LNCAP (cell line): ENCODE results near the gene SLC52A1.

Source experiments
- TF ChIP-seq, protein P1 (sequence below): fragments of 450-650 bp; IDR thresholded peaks from 2 replicates; pipeline ENCODE4 v1.5.1; 2017; ENCODE audit warnings: mild to moderate bottlenecking

Gene SLC52A1

DNA sequence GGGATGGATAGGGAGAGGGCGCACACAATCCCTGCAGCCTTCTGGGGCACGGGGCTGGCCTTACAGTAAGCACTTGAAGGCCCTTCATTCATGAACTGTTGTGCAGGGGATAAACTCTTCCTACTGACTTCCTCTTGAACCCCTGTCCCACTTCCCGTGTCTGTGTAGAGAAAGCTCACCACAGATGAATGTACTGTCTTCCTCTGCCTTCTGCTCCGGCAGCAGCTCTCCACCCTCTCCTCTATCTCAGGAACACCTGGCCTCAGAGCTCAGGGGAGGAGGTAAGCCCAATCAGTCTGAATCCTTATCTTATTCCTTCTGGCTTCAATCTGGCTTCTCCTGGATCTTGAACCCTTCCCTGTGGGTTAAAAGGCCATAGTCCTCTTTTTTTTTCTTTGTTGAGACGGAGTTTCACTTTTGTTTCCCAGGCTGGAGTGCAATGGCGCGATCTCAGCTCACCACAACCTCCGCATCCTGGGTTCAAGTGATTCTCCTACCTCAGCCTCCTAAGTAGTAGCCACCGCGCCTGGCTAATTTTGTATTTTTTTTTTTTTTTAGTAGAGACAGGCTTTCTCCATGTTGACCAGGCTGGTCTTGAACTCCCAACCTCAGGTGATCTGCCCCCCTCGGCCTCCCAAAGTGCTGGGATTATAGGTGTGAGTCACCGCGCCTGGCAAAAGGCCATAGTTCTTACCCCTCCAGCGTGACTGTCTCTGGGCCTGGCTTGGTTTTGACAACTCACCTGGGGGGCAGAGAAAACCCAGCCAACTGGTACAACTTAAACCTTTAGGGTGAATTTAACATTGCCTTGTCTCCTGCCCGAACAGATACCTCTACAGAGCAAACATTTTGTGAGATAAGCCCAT lies 7.2 kb upstream of the SLC52A1 start:
- TF ChIP-seq, protein P1, sequence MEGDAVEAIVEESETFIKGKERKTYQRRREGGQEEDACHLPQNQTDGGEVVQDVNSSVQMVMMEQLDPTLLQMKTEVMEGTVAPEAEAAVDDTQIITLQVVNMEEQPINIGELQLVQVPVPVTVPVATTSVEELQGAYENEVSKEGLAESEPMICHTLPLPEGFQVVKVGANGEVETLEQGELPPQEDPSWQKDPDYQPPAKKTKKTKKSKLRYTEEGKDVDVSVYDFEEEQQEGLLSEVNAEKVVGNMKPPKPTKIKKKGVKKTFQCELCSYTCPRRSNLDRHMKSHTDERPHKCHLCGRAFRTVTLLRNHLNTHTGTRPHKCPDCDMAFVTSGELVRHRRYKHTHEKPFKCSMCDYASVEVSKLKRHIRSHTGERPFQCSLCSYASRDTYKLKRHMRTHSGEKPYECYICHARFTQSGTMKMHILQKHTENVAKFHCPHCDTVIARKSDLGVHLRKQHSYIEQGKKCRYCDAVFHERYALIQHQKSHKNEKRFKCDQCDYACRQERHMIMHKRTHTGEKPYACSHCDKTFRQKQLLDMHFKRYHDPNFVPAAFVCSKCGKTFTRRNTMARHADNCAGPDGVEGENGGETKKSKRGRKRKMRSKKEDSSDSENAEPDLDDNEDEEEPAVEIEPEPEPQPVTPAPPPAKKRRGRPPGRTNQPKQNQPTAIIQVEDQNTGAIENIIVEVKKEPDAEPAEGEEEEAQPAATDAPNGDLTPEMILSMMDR = no peak

DNA sequence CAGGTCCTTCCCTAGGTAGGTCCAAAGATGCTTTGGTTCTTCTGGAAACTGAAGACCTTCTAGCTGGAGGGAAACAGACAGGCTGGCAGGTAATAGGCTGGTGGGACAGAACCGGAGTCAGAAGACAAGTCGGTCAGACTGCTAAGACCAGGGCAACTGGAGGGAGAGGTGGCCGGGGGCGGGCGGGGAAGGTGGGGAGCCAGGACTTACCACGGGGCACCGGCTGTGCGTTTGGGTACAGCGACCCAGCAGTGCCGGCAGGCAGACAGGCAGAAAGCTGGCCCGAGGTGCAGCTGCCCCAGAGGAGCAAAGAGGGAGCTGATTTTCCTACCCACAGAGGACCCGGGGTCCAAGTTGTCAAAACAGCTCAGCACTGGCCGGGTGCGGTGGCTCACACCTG lies 575 bp downstream of the SLC52A1 start:
- TF ChIP-seq, protein P1 = no peak

DNA sequence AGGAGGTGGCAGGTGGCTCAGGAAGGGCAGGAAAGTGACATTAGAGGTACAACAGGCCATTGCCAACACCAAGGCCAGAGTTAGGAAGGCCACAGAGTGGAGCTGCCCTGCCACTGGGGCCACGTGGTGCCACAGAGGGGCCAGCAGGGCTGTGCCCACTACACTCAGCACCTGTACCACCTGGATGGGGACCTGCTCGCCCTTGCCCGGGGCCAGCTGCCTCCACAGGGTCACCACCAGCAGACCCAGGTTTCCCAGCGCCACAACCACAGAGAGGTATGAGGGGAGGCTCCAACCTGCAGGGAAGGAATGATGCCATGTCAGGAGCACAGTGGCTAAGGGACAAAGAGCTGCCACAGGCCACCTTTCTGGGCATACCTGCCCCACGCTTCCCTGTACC lies 1.2 kb downstream of the SLC52A1 start:
- TF ChIP-seq, protein P1 = no peak

DNA sequence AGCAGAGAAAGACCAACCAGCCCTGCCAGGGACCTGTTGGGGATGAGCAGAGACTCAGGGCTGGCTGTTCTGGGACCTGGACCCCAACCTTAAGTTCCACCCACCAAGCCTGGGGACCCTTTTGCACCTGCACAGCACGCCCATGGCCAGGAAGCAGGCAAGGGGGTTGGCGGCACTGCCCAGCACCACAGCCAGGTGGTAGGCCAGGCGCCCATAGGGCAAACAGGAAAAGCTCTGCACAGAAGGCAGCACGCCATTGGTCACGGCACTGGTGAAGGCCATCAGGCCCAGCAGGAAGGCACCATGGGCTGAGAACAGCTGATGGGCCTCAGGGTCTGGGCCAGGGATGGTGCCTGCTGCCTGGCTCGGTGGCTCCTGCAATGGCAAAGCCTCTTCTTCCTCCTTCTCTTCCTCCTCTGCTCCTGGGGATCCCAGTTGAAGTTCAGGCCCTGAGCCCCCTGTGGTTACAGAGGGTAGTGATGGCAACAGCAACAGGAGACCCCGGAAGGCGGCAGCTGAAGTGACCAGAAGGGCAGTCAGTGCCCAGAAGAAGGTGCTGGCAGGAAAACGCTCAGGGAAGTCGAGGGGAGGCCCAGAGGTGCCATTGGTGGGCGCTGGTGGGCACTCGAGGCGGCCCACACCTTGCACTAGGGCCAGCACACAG lies 1.7 kb downstream of the SLC52A1 start:
- TF ChIP-seq, protein P1 = no peak

DNA sequence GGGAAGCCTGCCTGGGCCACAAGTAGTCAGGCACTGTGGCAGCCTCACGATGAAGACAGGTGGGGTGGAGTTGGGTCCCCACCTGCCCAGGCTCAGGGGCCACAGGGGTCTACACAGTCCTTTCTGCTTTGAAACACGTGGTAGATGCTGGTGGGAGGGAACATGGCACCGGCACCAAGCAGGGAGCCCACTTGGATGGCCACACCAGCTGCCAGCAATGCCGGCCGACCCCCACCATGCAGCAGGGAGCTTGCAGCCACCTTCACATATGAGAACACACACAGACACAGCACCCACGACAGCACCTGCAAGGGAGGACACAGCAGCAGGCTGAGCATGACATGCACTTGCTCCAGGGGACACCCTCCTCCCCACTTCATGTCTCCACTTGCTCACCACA lies 2.4 kb downstream of the SLC52A1 start:
- TF ChIP-seq, protein P1 = no peak

DNA sequence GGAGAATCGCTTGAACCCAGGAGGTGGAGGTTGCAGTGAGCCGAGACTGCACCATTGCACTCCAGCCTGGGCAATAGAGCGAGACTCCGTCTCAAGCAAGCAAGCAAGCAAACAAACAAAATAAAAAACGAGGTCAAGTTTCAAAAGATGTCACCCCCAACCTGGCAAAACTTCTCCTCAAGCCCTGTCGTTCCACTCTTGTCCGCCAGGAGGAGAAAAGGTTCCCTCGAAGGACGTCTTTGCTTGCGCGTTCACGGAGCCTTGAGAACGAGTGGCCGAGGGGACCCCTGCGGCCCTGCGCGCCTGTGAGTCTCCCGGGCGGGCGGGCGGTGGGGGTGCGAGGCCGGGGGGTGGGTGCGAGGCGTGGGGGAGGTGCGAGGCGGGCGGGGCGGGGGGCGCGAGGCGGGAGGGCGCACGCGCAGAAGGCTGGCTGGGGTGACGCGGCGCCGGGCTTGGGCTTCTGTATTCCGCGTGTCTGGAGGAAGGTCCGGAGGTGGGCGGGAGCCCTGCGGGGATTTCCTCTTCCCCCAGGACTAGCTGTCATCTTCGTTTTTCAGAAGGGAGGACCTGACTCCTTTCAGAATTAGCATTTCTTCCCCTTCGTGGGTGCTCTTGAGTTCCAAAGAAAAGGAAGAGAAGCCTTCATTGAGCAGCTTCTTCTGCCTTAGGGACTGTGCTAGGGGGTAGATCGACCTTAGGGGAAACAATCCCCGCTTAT lies 3.7 kb downstream of the SLC52A1 start:
- TF ChIP-seq, protein P1 = peak; percentile 59

DNA sequence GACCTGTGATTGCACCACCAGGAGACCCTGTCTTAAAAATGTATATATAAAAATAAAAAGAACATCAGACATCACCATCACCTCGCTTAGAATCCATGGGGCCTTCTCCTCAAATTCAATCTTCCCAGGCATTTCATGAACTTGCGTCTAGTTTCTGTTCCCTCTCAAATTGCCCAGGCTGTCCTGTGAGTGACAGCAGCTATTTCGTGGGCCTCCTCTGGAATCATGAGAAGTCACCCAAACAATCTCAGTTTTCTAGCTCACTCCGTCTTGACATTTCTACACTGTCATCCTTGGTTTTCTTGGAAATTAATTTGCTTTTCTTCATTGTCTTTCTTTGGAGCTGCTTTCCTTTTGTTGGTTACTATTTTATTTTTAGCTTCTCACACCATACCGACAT lies 7.3 kb downstream of the SLC52A1 start:
- TF ChIP-seq, protein P1 = no peak
